CD4-positive, alpha-beta T cell (primary cell): ENCODE results near the gene TMEM121B. TPM values are rescaled to one million over a fixed set of nuclear protein-coding genes. Genes with fewer than 3 reads are reported as not detected.
A peak's percentile ranks its signal among the peaks of the same experiment; 100 is the strongest.

Experiments used
- ATAC-seq: fragments of 200-7000 bp; cut with Tn5 transposase; one replicate; pipeline ENCODE4 v1.10.0; 2022; ENCODE audit warnings: mild to moderate bottlenecking; ENCODE audit not compliant: poor library complexity
- CTCF ChIA-PET: fragments of 350-600 bp; sonication (Branson Sonifier 250); formaldehyde crosslinking; loops from one replicate; lab custom pipeline; 2021; ENCODE audit warnings: antibody characterized with exemption, inconsistent platforms; lab: Charles Lee
- POLR2A ChIA-PET: fragments of 350-600 bp; sonication (Branson Sonifier 250); formaldehyde crosslinking; loops from one replicate; lab custom pipeline; 2021; ENCODE audit warnings: antibody characterized with exemption, inconsistent platforms; lab: Charles Lee
- DNase-seq, 14 experiments: peaks; one replicate each; pipeline ENCODE4 v3.0.0-alpha.2; 2013 to 2020; ENCODE audit warnings: mixed read lengths in 2 of 14
- H3K27ac ChIP-seq, 2 donors: one replicate each; pipeline versions ENCODE4 v1.5.1 to v1.7.0; 2013; ENCODE audit warnings: low read length in 2 of 2, low read depth in 1 of 2, mild to moderate bottlenecking in 1 of 2
- H3K27me3 ChIP-seq, 2 experiments: 1 replicate in 1 of 2; 2 replicates in 1 of 2; pipeline versions ENCODE4 v1.6.1 to v1.7.0; 2013; ENCODE audit warnings: low read length in 2 of 2, control low read depth in 1 of 2, mild to moderate bottlenecking in 1 of 2, moderate library complexity in 1 of 2; ENCODE audit not compliant: insufficient read depth in 2 of 2, control insufficient read depth in 1 of 2
- H3K36me3 ChIP-seq: one replicate; pipeline ENCODE4 v1.6.1; 2013; ENCODE audit warnings: low read length, control low read depth; ENCODE audit not compliant: insufficient read depth
- H3K4me1 ChIP-seq: one replicate; pipeline ENCODE4 v1.6.1; 2013; ENCODE audit warnings: low read length, control low read depth; ENCODE audit not compliant: insufficient read depth
- H3K4me3 ChIP-seq: one replicate; pipeline ENCODE4 v1.5.1; 2013; ENCODE audit warnings: mild to moderate bottlenecking, low read length, moderate library complexity
- H3K9me3 ChIP-seq, 2 experiments: 1 replicate in 1 of 2; 2 replicates in 1 of 2; pipeline versions ENCODE4 v1.6.1 to v1.7.0; 2013; ENCODE audit warnings: low read length in 2 of 2, mild to moderate bottlenecking in 2 of 2, control low read depth in 1 of 2, moderate library complexity in 1 of 2; ENCODE audit not compliant: control insufficient read depth in 1 of 2, insufficient read depth in 1 of 2
- H3K27ac Mint-ChIP-seq: one replicate; pipeline ENCODE4 v1.8.0; 2020; ENCODE audit warnings: mixed read lengths
- H3K27me3 Mint-ChIP-seq: one replicate; pipeline ENCODE4 v1.8.0; 2021; ENCODE audit warnings: mixed read lengths
- H3K36me3 Mint-ChIP-seq: one replicate; pipeline ENCODE4 v1.8.0; 2021; ENCODE audit warnings: low read depth, mixed read lengths
- H3K4me1 Mint-ChIP-seq: one replicate; pipeline ENCODE4 v1.8.0; 2021; ENCODE audit warnings: low read depth, mixed read lengths
- H3K4me3 Mint-ChIP-seq: one replicate; pipeline ENCODE4 v1.8.0; 2020; ENCODE audit warnings: mild to moderate bottlenecking, mixed read lengths
- H3K9me3 Mint-ChIP-seq: one replicate; pipeline ENCODE4 v1.8.0; 2020; ENCODE audit warnings: mixed read lengths
- intact Hi-C, 2 experiments: fragments of 100-400 bp; cut with DNase I in 1 of 2; cut with micrococcal nuclease in 1 of 2; formaldehyde crosslinking; loops; one replicate each; pipeline versions ENCODE4 v1.15.1 to v1.9.0; 2023 to 2025; cut with DNase I, micrococcal nuclease
- total RNA-seq, 174 experiments: library from RNA in 2 of 174; stranded (reverse) in 2 of 174; gene quantifications; one replicate each; pipeline ENCODE4 v1.2.3 and lab custom pipeline; 2021 to 2026
- TF ChIP-seq, protein P1 (sequence below): fragments of 200-600 bp; IDR thresholded peaks from one replicate; pipeline ENCODE4 v1.8.0; 2022; ENCODE audit warnings: antibody characterized with exemption, mild to moderate bottlenecking

The TMEM121B gene
- total RNA-seq, 2 experiments from 2014 or later = 0.05 to 0.08 TPM

DNA sequence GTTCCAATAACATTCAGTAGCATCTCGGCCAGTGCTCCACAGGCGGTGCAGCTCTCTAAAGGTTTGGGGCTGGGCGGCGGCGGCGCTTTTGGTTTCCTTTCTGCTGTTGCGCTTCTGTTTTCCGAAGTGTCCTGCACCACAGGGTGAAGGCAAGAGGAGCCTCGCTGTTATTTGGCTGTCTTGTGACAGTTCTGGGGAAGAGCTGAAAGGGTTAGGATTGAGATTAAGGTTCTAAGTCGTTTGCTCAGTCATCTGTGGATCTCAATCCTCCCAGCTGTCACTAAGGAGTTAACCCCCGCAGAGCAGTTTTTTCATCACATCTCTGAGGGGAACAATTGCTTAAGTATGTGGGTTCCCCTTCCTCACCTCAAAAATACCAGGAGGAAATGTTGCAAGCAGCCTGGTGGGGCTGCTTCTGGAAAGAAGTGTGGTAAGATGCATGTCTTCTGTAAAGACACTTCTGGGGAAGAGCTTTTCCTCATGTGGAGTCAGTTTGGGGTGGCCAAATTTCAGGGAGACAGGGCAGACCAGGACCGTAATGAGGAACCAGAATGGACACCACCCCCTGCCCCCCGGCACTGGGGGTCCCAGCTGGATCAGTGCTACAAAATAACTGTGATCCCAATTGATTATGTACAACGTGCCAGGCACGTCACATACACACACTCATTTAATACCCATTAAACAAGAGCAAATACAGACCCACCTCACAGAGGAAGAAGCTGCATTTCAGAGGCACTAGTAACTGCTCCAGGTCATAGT lies 14.2 kb downstream of the TMEM121B start:
- peak overlapping the region; percentile 11 for H3K4me3 ChIP-seq

DNA sequence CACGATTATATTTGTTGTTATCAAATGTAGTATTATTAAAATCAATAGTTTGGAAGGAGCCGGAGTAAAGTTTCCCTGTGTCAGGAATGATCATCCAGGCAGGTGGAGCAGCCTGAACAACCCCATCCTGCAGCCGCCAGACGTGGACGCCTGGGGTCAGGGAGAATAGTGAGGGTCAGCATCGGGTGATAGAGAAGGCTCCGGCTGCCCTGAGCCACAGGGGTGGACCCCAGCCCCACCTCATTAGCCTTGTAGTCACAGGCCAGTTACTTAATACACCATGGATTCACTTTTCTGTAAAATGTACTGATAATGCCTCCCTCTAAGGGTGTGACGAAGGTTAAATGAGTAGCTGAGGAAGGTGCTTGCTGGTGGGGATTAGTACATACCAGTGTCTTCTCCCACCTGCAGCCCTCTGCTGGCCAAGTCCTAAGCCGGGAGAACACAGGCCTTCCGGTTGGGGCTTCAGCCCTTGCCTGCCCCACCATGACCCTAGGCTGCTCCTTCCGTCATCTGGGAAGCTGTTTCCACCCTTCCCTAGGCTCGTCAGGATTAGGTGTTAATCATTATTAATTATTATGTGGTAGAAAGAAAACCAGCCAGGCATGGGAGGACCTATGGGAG lies 14.9 kb downstream of the TMEM121B start:
- peaks cover 65% of the 10 kb centered on the region for H3K4me1 Mint-ChIP-seq
- no peaks in the 10 kb centered on the region for H3K9me3 Mint-ChIP-seq
- TF ChIP-seq, protein P1, sequence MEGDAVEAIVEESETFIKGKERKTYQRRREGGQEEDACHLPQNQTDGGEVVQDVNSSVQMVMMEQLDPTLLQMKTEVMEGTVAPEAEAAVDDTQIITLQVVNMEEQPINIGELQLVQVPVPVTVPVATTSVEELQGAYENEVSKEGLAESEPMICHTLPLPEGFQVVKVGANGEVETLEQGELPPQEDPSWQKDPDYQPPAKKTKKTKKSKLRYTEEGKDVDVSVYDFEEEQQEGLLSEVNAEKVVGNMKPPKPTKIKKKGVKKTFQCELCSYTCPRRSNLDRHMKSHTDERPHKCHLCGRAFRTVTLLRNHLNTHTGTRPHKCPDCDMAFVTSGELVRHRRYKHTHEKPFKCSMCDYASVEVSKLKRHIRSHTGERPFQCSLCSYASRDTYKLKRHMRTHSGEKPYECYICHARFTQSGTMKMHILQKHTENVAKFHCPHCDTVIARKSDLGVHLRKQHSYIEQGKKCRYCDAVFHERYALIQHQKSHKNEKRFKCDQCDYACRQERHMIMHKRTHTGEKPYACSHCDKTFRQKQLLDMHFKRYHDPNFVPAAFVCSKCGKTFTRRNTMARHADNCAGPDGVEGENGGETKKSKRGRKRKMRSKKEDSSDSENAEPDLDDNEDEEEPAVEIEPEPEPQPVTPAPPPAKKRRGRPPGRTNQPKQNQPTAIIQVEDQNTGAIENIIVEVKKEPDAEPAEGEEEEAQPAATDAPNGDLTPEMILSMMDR = no peak
- CTCF ChIA-PET = interaction anchor here (1.0 to 2.2 kb wide), 6 partner anchors 9 to 395 kb away, joined by 3 to 7 read pairs (median 4); no protein-coding TSS in a partner anchor
- peak overlapping the region; percentile 11 for H3K4me3 ChIP-seq
- no peaks in the 10 kb centered on the region for H3K9me3 ChIP-seq
- peak overlapping the region; percentile 34 to 36 for H3K27ac ChIP-seq
- peaks cover 74% of the 10 kb centered on the region for H3K36me3 Mint-ChIP-seq
- H3K4me1 ChIP-seq = peaks cover 55% of the 10 kb centered on the region
- H3K36me3 ChIP-seq = peaks cover 79% of the 10 kb centered on the region
- no peaks in the 10 kb centered on the region for H3K27me3 Mint-ChIP-seq
- H3K4me3 Mint-ChIP-seq = peak overlapping the region; percentile 82
- intact Hi-C loops = loop anchor here in 1 of 2 experiments (2.0 kb wide), 1 partner anchor 65 kb away; no protein-coding TSS in a partner anchor
- peak; percentile 38 for ATAC-seq
- no peaks in the 10 kb centered on the region for H3K27me3 ChIP-seq
- no peak for DNase-seq
- POLR2A ChIA-PET = interaction anchor here (1.2 to 2.8 kb wide), 6 partner anchors 8 to 65 kb away, joined by 3 to 30 read pairs (median 6); partner anchors contain the start of gene HDHD5
- peak overlapping the region; percentile 90 for H3K27ac Mint-ChIP-seq

More for the DNA sequence above, 14.2 kb downstream of the TMEM121B start:
- peaks cover 73% of the 10 kb centered on the region for H3K36me3 Mint-ChIP-seq
- H3K9me3 Mint-ChIP-seq = no peaks in the 10 kb centered on the region
- TF ChIP-seq, protein P1 = no peak
- peaks cover 65% of the 10 kb centered on the region for H3K4me1 Mint-ChIP-seq
- H3K36me3 ChIP-seq = peaks cover 72% of the 10 kb centered on the region
- ATAC-seq (peak; percentile 74), DNase-seq (peak in 5 of 14 experiments; percentile 26 to 56 (median 46))
- H3K27me3 ChIP-seq = no peaks in the 10 kb centered on the region
- H3K4me1 ChIP-seq = peaks cover 48% of the 10 kb centered on the region
- no peaks in the 10 kb centered on the region for H3K27me3 Mint-ChIP-seq
- intact Hi-C loops = loop anchor here in 1 of 2 experiments (2.0 kb wide), 1 partner anchor 64 kb away; no protein-coding TSS in a partner anchor
- peak overlapping the region; percentile 82 for H3K4me3 Mint-ChIP-seq
- peak overlapping the region; percentile 90 for H3K27ac Mint-ChIP-seq
- H3K9me3 ChIP-seq = no peaks in the 10 kb centered on the region
- CTCF ChIA-PET = interaction anchor here (1.0 to 2.2 kb wide), 6 partner anchors 8 to 394 kb away, joined by 3 to 7 read pairs (median 4); no protein-coding TSS in a partner anchor
- H3K27ac ChIP-seq = peak overlapping the region; percentile 36 to 66
- POLR2A ChIA-PET = interaction anchor here (1.2 to 2.8 kb wide), 6 partner anchors 8 to 64 kb away, joined by 3 to 30 read pairs (median 6); partner anchors contain the start of gene HDHD5
